Measurements from ENCODE around the gene CAMTA1. TPM values are rescaled to one million over a fixed set of nuclear protein-coding genes. Genes with fewer than 3 reads are reported as not detected.

Gene CAMTA1
- total RNA-seq, 1 experiment from 2014 or later = 82.2 TPM

DNA sequence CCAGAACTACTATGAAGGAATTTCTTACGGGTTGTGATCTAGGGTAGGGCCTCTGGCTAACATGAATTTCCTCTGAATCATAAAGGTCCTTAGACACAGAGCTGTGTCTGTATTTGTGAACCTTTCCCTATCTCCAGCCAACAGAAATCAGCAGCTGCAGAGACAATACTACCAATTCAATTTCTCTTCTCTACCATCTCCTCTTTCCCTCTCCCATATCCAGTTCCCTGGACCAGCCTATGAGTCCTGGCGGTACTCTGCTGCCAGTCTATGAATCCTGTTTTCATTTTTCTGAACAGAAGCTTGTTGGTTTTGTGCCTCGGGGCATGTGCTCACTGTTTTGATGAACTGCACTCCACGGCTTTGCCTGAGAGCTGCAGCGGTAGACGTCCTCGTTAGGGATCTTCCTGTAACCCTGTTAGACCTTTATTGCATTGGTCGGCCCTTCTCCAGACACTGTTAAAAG is 527.9 kb downstream of the CAMTA1 start (continued):
- no peak for TF ChIP-seq POLR2AphosphoS5 (IDR thresholded peaks at IDR 0.05; ENCODE audit: low read depth, low read length)

DNA sequence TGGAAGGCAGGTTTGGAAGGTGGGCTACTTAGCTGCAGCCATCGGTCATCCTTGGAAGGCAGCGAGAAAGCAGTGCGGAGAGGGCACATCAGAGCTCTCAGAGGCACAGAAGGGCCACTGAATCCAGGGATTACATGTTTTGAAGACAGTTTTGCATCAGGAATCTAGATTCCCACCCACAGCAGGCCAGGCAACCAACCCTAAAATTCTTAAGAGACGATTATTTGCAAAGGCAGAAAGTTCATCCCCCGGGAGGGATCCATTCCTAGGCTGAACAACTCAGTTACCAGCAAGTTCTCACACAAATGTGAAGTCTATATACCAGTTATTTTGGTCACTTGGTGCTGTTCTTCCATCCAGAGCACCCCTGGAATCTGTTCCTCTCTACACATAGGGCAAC is 528.6 kb downstream of the CAMTA1 start:
- no TSS peak for BruUV-seq (replicated peaks)
- intact Hi-C loops (cut with micrococcal nuclease; ENCODE audit: unreplicated experiment) = no loop called here
- CTCF ChIA-PET = no interaction called here
- H3K4me3 ChIP-seq (ENCODE audit: low read depth in 2 of 2, low read length in 2 of 2) = no peak overlapping the region
- no peak for TF ChIP-seq TCF7L2 (IDR thresholded peaks at IDR 0.05; ENCODE audit: low read depth, low read length)
- TF ChIP-seq POLR2AphosphoS5 (IDR thresholded peaks at IDR 0.05; ENCODE audit: low read depth, low read length) = no peak
- no peak for TF ChIP-seq SIN3A (IDR thresholded peaks at IDR 0.05; ENCODE audit: borderline replicate concordance, insufficient read depth, low read depth, low read length)
- TF ChIP-seq, protein P1, sequence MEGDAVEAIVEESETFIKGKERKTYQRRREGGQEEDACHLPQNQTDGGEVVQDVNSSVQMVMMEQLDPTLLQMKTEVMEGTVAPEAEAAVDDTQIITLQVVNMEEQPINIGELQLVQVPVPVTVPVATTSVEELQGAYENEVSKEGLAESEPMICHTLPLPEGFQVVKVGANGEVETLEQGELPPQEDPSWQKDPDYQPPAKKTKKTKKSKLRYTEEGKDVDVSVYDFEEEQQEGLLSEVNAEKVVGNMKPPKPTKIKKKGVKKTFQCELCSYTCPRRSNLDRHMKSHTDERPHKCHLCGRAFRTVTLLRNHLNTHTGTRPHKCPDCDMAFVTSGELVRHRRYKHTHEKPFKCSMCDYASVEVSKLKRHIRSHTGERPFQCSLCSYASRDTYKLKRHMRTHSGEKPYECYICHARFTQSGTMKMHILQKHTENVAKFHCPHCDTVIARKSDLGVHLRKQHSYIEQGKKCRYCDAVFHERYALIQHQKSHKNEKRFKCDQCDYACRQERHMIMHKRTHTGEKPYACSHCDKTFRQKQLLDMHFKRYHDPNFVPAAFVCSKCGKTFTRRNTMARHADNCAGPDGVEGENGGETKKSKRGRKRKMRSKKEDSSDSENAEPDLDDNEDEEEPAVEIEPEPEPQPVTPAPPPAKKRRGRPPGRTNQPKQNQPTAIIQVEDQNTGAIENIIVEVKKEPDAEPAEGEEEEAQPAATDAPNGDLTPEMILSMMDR (IDR thresholded peaks at IDR 0.05) = no peak
- TF ChIP-seq, protein P2, sequence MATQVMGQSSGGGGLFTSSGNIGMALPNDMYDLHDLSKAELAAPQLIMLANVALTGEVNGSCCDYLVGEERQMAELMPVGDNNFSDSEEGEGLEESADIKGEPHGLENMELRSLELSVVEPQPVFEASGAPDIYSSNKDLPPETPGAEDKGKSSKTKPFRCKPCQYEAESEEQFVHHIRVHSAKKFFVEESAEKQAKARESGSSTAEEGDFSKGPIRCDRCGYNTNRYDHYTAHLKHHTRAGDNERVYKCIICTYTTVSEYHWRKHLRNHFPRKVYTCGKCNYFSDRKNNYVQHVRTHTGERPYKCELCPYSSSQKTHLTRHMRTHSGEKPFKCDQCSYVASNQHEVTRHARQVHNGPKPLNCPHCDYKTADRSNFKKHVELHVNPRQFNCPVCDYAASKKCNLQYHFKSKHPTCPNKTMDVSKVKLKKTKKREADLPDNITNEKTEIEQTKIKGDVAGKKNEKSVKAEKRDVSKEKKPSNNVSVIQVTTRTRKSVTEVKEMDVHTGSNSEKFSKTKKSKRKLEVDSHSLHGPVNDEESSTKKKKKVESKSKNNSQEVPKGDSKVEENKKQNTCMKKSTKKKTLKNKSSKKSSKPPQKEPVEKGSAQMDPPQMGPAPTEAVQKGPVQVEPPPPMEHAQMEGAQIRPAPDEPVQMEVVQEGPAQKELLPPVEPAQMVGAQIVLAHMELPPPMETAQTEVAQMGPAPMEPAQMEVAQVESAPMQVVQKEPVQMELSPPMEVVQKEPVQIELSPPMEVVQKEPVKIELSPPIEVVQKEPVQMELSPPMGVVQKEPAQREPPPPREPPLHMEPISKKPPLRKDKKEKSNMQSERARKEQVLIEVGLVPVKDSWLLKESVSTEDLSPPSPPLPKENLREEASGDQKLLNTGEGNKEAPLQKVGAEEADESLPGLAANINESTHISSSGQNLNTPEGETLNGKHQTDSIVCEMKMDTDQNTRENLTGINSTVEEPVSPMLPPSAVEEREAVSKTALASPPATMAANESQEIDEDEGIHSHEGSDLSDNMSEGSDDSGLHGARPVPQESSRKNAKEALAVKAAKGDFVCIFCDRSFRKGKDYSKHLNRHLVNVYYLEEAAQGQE (IDR thresholded peaks at IDR 0.05; ENCODE audit: insufficient read depth in 1 of 2, low read depth in 2 of 2, low read length in 1 of 2) = no peak
- in situ Hi-C loops (cut with HindIII; ENCODE audit: low pct_unique_long_range_greater_than_20kb, low sequenced_read_pairs) = no loop called here
- H3K4me1 ChIP-seq (ENCODE audit: control insufficient read depth, insufficient read depth, low read length) = no peaks in the 10 kb centered on the region
- no peak for DNase-seq (ENCODE audit: low read depth, low spot score)
- H3K27ac ChIP-seq (ENCODE audit: low read length) = no peak overlapping the region
- H3K9me3 ChIP-seq (ENCODE audit: control insufficient read depth, insufficient read depth, low read depth, low read length) = peaks cover 3% of the 10 kb centered on the region; the same call in 1 of the 2 replicates
- no peak for ATAC-seq
- POLR2A ChIA-PET = no interaction called here
- no peaks in the 10 kb centered on the region for H3K27me3 ChIP-seq (ENCODE audit: control insufficient read depth, insufficient read depth, low read length)
- no peaks in the 10 kb centered on the region for H3K36me3 ChIP-seq (ENCODE audit: control insufficient read depth, insufficient read depth, low read length)

DNA sequence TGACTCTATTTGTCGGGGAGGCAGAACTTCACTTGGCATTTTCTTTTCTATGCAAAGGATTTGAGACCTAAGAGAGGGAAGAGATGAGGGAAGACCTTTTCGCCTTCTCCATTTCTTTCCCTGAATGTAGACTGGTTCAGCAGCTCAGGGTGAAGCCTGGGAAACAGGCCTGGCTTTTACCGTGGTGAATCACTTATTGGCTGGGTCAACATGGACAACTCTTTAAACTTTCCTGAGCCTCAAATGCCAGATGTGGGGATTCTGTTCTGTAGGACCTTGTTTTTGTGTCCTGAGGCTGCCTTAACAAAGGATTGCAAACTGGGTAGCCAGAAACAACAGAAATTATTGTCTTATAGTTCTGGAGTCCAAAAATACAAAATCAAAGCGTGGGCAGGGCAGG is 530.1 kb downstream of the CAMTA1 start:
- intact Hi-C loops (cut with micrococcal nuclease; ENCODE audit: unreplicated experiment) = no loop called here
- Histone ChIP-seq H3K4me1 (ENCODE audit: control insufficient read depth, insufficient read depth, low read length) (no peaks in the 10 kb centered on the region), H3K36me3 (ENCODE audit: control insufficient read depth, insufficient read depth, low read length) (no peaks in the 10 kb centered on the region), H3K4me3 (ENCODE audit: low read depth in 2 of 2, low read length in 2 of 2) (no peak overlapping the region), H3K27ac (ENCODE audit: low read length) (no peak overlapping the region), H3K9me3 (ENCODE audit: control insufficient read depth, insufficient read depth, low read depth, low read length) (no peaks in the 10 kb centered on the region), H3K27me3 (ENCODE audit: control insufficient read depth, insufficient read depth, low read length) (no peaks in the 10 kb centered on the region)
- in situ Hi-C loops (cut with HindIII; ENCODE audit: low pct_unique_long_range_greater_than_20kb, low sequenced_read_pairs) = no loop called here
- TF ChIP-seq SIN3A (IDR thresholded peaks at IDR 0.05; ENCODE audit: borderline replicate concordance, insufficient read depth, low read depth, low read length) = no peak
- TF ChIP-seq, protein P1 (IDR thresholded peaks at IDR 0.05) = no peak
- TF ChIP-seq, protein P2 (IDR thresholded peaks at IDR 0.05; ENCODE audit: insufficient read depth in 1 of 2, low read depth in 2 of 2, low read length in 1 of 2) = no peak
- no peak for TF ChIP-seq TCF7L2 (IDR thresholded peaks at IDR 0.05; ENCODE audit: low read depth, low read length)
- TF ChIP-seq POLR2AphosphoS5 (IDR thresholded peaks at IDR 0.05; ENCODE audit: low read depth, low read length) = no peak
- ATAC-seq = no peak
- BruUV-seq (replicated peaks) = no TSS peak
- no peak for DNase-seq (ENCODE audit: low read depth, low spot score)
- CTCF ChIA-PET = interaction anchor here (0.6 kb wide), 1 partner anchor 97 kb away, joined by 3 read pairs; no protein-coding TSS in a partner anchor
- POLR2A ChIA-PET = no interaction called here
